HG03097 (cell line): Measurements from ENCODE around the gene ALKAL2.

Experiments used
- ATAC-seq: cut with Tn5 transposase; IDR thresholded peaks from one replicate; pipeline ENCODE4 v1.9.1; 2021; ENCODE audit not compliant: unreplicated experiment, low FRiP score

ALKAL2 gene

DNA sequence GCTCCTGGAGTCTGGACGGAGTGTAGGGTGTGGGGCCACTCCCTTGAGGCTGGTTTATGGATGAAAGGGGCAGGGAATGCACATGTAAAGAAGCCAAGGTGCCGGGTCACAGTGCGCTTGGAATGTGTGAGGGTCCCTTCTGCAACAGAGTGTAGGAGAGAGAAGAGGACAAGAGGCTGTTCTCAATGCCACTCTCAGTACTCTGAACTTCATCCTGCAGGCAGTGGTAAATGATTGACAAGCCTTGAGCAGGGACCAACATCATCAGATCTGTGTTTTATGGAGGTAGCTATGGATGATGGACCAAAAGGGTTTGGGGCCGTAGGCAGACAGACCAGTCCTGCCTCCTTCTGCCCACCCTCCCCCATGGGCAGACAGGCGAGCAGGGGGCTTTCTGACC lies 7.2 kb upstream of the ALKAL2 start:
- ATAC-seq = no peak

DNA sequence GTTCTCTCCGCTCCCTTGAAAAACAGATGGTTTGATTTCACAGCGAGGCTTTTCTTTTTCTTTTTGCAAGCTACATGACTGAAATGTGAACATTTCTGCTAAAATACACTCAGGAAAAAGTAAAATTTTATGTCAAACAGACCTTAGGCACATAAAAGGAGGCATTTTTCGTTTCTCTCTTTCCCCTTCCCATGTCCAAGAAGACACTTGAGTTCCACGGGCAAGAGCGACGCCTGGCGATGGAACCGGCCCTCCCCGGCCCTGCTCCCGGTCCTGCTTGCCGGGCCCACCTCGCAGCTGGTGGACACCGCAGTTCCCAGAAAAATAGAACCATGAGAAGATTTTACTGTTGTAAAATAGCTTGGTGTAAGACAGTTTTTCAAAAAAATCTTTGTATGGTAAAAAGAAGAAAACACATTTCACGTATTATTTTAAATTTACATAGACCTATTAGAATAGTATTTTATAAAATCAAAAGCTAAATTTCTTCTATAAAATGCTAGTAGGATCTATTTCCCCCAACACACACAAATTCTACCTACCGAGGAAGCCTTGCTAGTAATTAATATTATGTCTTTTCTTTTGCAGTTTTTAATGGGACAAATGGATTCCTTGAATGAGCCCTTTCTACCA lies 2.3 kb upstream of the ALKAL2 start:
- ATAC-seq = no peak

DNA sequence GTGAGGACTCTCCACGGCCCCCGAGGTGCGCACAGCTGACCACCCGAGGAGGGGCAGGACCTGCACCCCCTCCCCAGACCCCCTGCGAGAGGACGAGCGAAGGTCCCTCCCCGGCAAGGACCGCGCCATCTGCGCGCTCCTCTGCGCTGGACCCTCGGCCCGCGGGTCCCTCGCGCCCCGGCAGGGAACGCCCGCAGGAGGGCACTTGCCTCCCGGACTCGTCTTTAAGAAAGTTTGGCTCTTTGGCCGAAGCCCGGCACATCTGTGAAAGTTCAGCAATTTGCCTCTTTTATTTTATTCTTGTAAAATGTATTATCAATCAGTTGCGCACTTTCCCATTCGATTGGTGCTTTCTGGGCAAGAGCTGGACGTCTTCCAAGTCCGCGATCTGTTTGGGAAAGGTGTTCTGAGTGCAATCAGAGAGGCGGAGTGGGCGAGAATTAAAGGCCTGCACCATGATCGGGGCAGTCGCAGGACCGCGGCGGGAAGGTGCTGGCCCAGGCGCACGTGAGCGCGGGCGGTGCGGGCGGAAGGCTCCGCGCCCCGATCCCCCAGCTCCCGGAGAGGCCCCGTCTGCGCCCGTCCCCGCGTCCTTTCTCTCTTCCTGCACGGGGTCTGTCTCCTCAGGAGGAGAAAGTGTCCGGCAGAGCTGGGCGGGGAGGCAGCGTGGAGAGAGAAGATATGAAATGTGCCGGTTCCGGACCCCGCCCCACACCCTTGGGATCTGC lies 1.6 kb upstream of the ALKAL2 start:
- ATAC-seq = no peak

DNA sequence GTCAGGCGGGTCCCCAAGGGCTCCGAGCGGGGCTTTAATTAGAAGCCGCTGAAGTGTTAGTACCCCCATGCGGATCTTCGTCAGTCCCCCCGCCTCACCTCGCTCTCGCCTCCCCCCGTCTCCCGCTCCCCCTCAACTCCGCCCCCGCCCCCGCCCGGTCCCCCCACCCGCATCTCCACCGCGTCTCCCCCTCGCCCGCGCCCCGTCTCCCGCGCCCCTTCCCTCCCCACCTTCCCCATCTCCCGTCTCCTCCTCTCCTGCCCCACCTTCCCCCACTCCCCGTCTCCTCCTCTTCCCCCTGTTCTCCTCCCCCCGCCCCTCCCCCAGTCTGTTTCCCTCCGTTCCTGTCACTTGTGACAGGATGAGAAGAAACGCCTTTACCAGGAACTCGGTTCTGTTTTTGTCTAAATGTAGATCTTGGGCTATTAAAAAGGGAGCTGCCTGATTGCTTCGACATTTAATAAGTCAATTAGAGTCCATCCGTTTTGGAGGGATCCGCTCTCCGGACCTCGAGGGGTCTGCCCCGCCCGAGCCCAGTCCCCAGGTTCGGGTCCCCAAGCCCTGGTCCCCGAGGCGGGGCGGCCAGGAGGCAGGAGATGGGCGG lies 969 bp upstream of the ALKAL2 start:
- no peak for ATAC-seq

DNA sequence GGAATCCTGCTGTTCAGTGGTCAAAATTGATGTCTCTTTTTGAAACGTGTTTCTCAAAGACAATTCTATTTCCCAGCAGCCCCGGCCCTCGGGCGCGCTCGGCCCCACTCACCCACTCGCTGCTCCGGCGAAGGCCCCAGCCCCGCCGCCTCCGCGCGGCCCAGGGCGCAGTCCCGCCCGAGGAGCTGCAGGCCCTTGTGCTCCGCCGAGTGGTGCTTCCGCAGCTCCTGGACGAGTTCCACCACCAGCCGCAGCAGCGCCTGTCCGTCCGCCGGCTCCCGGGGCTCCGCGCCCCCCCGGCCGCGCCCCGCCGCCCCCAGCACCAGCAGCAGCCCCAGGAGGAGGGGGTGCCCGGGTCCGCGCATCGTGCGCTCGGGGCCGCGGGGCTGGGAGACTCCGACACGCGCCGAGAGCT lies 413 bp downstream of the ALKAL2 start:
- no peak for ATAC-seq

DNA sequence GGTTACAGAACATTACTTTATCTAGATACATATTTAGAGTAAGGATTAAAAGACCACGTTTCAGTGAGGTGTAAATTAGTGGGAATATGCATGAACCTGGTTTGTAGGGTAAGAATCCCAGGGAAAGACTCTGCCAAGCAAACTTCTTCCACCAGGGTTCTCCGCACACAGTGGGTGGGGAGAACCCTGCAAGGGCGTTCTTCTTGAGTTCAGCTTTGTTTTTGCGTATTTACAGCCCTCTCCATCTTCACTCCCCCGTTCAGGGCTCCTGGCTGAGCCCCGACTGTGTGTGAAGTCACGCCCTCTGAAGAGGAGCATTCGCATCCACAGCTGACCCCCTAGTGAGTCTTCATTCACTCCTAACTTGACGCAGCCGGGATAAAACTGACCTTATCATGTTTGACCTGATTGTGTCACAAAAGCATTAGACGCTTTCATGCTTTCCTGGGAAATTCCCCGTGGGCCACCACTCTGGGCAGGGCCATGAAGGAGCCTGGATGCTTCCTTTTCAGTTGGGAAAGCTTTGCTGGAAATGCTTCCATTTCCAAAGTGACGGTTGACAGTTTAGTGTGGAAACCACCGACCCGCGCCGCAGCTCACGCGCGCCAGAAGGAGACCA lies 1.0 kb downstream of the ALKAL2 start:
- no peak for ATAC-seq

DNA sequence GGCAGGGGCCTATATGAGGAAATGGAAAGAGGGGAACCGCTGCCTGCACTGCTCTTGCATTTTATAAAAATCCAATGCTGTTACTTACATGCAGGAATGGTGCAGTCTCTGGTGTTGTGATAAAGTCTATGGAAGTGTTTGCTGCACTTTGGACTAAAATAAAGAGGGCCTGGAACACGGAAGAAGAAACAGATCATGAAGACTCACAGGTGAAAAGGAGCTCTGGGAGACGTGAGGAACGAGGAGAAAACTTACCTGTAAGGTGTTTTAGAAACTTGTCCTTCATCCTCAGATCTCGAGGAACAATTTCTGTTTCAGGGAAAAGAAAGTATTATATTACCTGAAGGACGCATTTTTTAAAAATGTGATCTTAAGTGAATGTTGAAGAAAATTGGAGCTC lies 1.9 kb downstream of the ALKAL2 start:
- no peak for ATAC-seq

DNA sequence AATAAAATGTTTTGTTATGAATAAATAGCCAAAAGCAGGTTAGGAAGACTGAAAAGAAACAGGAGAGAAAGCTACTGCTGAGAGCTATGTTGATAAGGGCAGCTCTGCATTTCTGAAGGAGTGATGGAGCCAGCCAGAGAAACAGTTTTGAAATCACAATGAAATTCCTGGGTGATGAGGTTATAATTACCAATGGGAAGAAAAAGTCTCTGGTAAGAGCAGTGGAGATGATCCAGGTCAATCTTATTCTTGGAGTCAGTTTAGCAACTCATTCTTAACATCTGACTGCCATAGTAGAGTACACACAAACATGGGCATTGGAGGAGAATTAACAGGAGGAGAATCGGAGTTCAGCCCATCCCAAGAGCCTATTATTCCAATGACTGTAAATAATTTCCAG lies 2.4 kb downstream of the ALKAL2 start:
- ATAC-seq = no peak

DNA sequence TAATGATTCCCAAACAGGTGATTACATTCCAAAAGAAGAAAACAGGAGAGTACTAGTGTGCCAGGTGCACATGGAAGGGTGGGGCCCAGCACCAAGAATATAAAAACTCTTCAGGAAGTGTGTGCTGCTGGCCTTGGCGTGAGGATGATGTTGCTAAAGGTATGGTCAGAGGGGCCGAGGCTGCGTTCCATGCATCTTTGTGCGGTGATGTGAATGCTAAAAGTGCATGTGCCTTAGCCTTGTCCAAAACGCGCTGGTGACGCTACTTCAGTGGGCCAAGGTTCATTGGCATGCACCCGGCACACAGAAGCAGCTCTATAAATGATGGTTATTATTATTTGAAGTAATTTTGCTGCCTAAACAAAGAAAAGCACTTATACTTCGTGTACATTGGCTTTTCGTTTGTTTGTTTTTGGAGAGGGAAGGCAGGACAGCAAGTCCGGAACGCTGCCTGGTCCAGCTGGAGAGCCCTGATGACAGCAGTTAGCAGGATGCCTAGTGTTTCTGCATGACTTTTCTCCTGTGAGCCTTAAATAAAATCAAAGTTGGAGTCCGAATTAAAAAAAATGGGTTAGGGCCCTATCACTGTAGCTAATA lies 2.9 kb downstream of the ALKAL2 start:
- ATAC-seq = no peak

DNA sequence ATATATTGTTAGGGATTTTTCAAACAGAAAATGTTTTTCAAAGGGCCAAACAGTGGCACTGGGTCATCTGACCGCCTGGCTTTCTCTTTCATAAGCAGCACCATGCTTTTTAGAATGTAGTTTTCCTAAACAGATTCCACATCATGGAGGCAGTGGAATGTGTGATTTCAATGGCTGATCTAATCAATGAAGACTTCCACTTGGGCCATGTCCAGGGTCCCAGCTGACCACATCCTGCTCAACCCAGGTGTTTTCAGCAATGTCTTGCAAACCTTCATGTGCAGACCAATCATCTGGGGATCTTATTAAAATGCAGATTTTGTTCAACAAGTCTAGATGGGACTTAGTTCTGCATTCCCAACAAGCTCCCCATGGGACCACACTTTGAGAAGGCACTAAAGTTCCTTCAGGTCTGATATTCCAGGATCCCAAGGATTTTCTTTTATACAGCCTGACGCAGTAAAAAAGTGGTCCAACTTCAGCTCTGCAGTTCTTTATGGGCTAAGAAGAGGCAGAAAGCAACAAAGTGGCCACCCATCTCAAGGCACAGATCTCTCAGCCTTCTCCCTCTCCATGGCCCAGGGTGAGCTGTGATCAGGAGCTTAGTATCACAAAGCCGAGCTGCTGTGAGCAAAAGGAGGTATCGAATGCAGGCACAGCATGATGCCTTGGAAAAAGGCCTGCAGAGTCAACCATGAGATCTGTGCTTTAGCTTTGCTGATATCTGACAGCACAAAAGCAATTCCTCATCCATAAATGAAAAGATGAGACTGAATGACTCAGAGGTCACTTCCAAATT lies 3.7 kb downstream of the ALKAL2 start:
- no peak for ATAC-seq

DNA sequence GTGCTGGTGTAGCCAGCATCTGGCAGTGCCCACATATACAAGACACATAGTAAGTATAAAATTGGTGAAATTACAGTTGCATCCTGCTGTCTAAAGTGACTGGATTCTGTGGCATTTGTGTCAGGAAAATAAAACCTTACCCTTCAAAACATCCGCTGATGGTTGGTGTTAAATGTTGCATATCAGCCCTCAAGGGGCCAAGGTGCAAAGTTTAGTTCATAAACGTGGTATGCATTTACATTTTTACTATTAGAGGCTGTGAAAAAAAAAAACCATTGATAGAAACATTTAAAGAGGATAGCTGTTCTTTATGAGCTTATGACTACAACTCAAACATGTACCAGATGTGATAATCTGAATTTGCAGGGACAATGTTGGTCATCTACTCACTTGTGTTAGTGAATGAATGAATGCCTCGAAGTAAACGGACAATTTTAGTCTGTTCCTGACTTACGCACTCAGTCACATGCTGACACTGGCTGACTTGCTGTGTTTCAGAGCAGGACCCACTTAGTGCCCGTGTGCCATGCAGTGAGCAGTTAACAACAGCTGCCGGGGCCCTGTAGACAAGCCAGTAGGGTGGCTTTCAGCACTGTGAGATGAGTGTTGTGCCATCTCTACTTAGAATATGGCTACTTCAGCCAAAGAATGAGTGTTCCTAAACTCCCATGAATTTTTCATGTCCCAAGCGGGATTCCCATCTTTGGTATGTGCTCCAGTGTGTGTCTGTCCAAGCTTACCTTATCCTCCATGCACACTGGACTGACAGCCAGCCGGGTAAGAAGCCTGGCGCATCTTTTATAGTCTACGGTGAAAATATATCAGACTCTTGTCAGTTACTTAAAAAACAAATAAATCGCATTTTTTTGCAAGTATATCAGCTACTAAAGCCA lies 5.3 kb downstream of the ALKAL2 start:
- ATAC-seq = no peak

DNA sequence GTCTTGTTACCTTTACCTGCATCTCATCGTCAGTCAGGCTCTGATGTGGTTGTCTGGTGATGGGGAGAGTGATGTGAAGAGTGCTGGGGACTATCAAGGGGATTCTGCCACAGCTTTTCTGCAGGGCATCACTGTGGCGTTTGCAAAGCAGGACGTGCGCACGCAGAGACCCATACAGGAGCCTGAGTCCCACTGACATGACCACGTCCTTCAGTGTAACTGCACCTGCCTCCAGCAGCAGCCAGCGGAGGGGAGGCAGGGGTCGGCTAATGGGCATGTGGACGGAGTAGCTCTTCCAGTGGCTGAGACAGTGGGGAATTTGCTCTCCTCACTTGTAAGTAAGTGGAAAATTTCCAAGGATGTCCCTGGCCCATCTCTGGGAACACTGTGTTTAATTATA lies 6.5 kb downstream of the ALKAL2 start:
- no peak for ATAC-seq

DNA sequence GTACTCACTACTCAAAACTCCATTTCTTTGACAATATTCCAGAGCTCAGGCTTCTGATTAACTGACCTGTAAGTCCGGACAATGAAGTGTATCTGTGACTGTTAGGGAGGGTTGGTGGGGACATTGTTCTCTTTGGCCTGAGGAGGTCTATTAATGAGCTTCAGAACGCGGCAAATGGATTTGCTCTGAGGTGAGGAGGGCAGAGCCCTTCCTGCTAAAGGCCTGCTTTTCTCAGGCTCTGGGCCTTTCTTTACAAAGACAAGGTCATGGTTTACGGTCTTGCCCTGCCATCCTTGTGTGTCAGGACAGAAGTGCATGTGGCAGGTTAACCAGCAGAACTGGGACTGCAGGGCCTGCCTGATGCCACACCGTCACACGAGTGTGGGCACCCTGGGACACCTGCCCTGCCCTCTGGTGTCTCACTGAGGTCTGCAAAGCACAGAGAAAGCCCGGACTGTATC lies 7.2 kb downstream of the ALKAL2 start:
- no peak for ATAC-seq

DNA sequence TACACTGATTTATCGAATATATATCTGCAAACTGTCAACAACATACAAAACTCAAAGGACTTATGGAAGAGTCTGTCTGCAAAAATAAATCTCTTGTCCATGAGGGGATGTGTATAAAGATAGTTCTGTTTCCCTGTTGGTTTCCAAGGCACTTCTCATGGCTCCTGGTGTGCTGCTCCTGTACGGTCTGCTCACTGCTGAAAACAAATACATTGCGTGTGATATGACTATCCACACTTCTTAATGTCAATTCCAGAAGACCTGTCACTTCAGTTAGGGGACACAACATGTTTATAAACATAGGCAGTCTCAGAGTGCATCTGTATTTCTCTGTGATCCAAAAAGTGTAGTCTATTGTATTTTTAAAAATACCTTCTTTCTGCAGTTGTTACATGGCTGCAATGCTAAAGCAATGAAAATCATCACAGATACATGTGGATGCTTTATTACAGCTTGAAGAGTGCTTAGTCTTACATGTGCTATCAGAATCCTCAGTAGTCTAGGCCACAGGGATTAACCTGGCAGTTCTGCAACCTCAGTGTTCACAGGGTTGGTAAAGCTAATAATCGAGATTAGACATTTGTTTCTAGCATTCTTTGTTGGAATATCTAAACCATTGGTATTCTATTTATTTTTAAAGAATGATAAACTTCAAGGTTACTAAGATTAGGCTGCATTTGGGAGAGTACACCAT lies 7.8 kb downstream of the ALKAL2 start:
- no peak for ATAC-seq

DNA sequence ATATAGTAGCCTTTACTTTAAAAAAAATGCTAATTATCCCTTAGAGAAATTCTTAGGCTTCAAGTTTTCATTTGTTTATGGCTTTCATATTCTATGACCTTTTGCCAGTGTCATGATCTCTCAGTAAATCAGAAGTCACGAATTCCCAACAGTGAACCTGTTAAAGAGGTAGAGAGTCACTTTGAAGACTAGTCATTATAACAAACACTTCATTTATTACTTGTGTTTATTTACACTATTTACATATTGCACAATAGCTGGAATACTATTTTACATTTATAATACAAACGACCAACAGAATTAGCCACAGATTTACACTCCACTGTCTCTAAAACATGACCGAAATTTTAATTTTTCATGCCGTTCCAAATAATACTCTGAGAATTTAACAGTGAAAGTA lies 8.5 kb downstream of the ALKAL2 start:
- no peak for ATAC-seq

DNA sequence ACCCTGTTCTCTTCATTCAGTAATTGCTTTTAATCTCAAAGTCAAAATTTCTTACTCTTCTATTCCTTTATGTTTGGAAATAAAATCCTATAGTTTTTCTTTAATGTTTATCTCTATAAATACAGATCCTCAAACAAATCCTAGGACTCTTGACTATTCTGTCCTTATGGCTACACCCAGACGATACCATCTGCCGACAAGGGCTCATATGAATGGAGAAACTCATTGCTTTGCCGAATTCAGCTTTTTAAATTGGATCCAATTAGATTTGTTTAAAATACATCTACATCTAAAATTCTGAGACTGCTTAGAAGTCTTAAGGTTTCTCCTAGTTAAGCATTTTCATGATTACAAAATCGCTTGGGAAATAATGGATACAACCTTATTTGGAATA lies 9.0 kb downstream of the ALKAL2 start:
- no peak for ATAC-seq

DNA sequence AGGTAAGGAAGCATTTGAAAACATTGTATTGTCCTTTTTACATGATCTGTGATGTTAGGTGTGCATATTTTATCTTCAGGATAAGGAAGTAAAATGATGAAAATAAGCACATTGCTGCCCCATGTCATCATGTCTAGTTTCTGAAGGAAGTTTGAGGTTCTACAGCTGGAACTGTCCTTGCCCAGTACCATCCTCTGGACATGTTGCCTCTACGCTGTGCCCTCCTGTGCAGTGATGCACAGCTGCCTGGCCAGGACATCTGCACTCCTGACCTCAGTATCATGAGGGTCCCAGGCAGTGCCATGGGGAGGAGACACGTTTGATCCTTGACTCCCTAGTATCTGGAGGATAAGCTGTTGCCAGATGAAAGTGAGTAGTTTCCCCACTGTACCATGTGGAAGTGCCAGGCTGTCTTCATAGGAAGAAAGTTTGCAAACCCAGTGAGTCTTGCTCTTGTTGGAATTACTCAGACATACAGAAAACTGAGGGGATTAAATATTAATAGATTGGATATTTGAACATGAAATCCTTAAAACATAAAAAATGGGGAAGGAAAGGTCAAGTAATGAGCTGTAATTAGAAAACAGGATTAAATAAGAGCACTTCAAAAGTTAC lies 9.5 kb downstream of the ALKAL2 start:
- no peak for ATAC-seq

DNA sequence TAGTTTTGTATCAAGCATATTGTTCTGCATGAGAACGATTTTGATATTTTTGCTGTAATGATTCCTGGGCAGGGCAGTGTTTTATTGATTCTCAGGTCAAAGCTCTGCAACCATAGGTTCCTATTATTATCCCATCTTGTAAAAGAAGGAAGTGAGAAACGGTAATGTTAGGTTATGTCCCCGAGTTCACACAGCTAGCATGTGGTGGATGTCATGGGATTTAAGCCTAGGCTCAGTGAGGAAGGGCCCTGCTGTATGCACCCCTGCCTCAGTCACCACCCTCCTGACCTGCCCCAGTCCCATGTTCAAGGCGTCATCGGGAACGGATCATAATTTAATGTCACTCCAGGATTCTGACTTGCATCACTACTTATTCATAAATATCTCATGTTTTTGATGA lies 12.4 kb downstream of the ALKAL2 start:
- no peak for ATAC-seq
